HL-60/S4 treated with phorbol 12-myristate 13-acetate at 8.2 ng/mL for 4 days and 3 days (cell line): Measurements from ENCODE around the gene CSN1S1.

Source experiments
- in situ Hi-C: fragments of 300-500 bp; cut with MboI; formaldehyde crosslinking; loops from 2 replicates; pipeline ENCODE4 v1.15.0; 2022; ENCODE audit warnings: low sequenced_read_pairs

CSN1S1 gene

DNA sequence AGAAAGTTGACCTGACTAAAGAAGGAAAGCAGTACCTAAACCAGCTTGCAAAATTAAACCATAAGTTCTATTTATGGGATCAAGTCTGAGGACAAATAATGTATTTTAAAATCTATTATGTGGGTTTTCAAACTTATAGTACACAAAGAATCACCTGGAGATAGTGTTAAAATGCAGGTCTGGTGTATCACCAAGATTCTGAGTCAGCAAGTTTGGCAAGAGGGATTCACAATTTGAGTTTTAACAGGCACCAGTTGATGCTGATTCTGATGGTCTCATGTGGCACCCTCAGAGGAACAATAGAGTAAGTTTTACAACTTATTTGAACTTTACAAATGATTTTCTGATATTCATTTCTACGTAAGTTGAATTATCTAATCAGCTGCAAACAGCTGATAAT lies 55.8 kb downstream of the CSN1S1 start:
- in situ Hi-C loops: no loop called here

GRCh38 chr4:69991016-69991415 lies 60.1 kb downstream of the CSN1S1 start:
- in situ Hi-C loops: no loop called here

GRCh38 chr4:69994782-69995181 lies 63.9 kb downstream of the CSN1S1 start:
- in situ Hi-C loops: no loop called here

DNA sequence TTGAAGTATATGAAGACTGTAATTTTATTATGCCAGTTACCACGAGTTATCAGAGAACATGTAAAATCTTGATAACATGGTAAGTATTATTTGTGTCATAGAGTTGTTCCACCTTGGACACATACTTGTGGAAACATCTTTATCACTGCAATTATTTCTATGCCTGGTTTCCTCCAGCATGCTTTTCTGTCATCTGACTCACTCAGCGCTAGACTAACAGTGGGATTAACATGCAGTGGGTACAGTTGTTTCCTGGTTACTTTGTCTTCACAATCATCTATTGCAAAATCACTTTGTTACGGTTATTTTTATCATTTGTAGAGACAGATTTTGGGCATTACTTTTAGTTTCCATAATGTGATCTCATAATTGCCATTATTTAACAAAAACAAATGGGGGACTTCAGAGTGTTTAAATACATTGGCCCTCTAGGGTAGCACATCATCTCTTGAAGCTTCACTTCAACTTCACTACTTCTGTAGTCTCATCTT lies 64.7 kb downstream of the CSN1S1 start, which contains the start of gene STATH:
Gene STATH, plus strand, starts transcription at position 441 of the 491 bp plus-strand sequence. CDS start 2,472 bp downstream, outside the sequence.
- in situ Hi-C loops: no loop called here
